Type B pancreatic cell (in vitro differentiated cells): ENCODE measurements around the gene XPNPEP2. TPM values are rescaled to one million over a fixed set of nuclear protein-coding genes. Genes with fewer than 3 reads are reported as not detected.

ENCODE experiments used
- DNase-seq: peaks from one replicate; pipeline ENCODE4 v3.0.0; 2021; ENCODE audit warnings: mixed read lengths; ENCODE audit not compliant: unreplicated experiment; ENCODE audit errors: extremely low spot score
- H3K27ac Mint-ChIP-seq: 2 replicates; pipeline ENCODE4 v1.8.0; 2021; ENCODE audit warnings: mild to moderate bottlenecking, mixed read lengths
- H3K27me3 Mint-ChIP-seq: 2 replicates; pipeline ENCODE4 v1.8.0; 2021; ENCODE audit warnings: mixed read lengths
- H3K36me3 Mint-ChIP-seq: 2 replicates; pipeline ENCODE4 v1.8.0; 2021; ENCODE audit warnings: mixed read lengths
- H3K4me1 Mint-ChIP-seq: one replicate; pipeline ENCODE4 v1.8.0; 2021; ENCODE audit warnings: mixed read lengths; ENCODE audit not compliant: unreplicated experiment
- H3K4me3 Mint-ChIP-seq: 2 replicates; pipeline ENCODE4 v1.8.0; 2021; ENCODE audit warnings: mild to moderate bottlenecking, mixed read lengths
- H3K9me3 Mint-ChIP-seq: 2 replicates; pipeline ENCODE4 v1.8.0; 2021; ENCODE audit warnings: mixed read lengths
- CTCF ChIP-seq: fragments of 200-600 bp; sonication (generic); conservative IDR thresholded peaks from 2 replicates; pipeline ENCODE4 v1.5.0; 2021; ENCODE audit warnings: antibody characterized with exemption, mild to moderate bottlenecking
- total RNA-seq: library from RNA; stranded (reverse); gene quantifications from 2 replicates; pipeline ENCODE4 v1.2.1, GENCODE V29; 2021; ENCODE audit warnings: low replicate concordance

Gene XPNPEP2
- total RNA-seq, 1 donor from 2014 or later: 1.2 TPM

- no peaks in the 10 kb centered on the region for H3K4me1 Mint-ChIP-seq
- peaks cover 3% of the 10 kb centered on the region for H3K36me3 Mint-ChIP-seq
- no peak for TF ChIP-seq CTCF
- H3K9me3 Mint-ChIP-seq: no peaks in the 10 kb centered on the region
- no peak overlapping the region for H3K27ac Mint-ChIP-seq
- DNase-seq: no peak
- H3K27me3 Mint-ChIP-seq: no peaks in the 10 kb centered on the region
- H3K4me3 Mint-ChIP-seq: no peak overlapping the region
Measured at GRCh38 chrX:129795584-129795983, 56.8 kb downstream of the XPNPEP2 start.

GRCh38 chrX:129797251-129797906 is 58.6 kb downstream of the XPNPEP2 start:
- Mint-ChIP-seq H3K4me1 (no peaks in the 10 kb centered on the region), H3K9me3 (no peaks in the 10 kb centered on the region), H3K27me3 (no peaks in the 10 kb centered on the region), H3K4me3 (no peak overlapping the region), H3K27ac (no peak overlapping the region), H3K36me3 (peaks cover 3% of the 10 kb centered on the region)
- no peak for TF ChIP-seq CTCF
- peak; percentile 40 for DNase-seq

GRCh38 chrX:129798456-129798855 is 59.7 kb downstream of the XPNPEP2 start:
- no peak for DNase-seq
- peaks cover 5% of the 10 kb centered on the region for H3K4me1 Mint-ChIP-seq
- H3K4me3 Mint-ChIP-seq: no peak overlapping the region
- H3K27me3 Mint-ChIP-seq: no peaks in the 10 kb centered on the region
- H3K36me3 Mint-ChIP-seq: peaks cover 3% of the 10 kb centered on the region
- no peaks in the 10 kb centered on the region for H3K9me3 Mint-ChIP-seq
- no peak overlapping the region for H3K27ac Mint-ChIP-seq
- TF ChIP-seq CTCF: no peak

- H3K27me3 Mint-ChIP-seq: no peaks in the 10 kb centered on the region
- H3K9me3 Mint-ChIP-seq: no peaks in the 10 kb centered on the region
- H3K36me3 Mint-ChIP-seq: peaks cover 6% of the 10 kb centered on the region
- DNase-seq: no peak
- no peak for TF ChIP-seq CTCF
- H3K4me1 Mint-ChIP-seq: peaks cover 8% of the 10 kb centered on the region
- H3K4me3 Mint-ChIP-seq: no peak overlapping the region
- no peak overlapping the region for H3K27ac Mint-ChIP-seq
Measured at GRCh38 chrX:129798888-129799287, 60.1 kb downstream of the XPNPEP2 start.

- H3K27ac Mint-ChIP-seq: no peak overlapping the region
- DNase-seq: no peak
- H3K4me1 Mint-ChIP-seq: peaks cover 9% of the 10 kb centered on the region
- no peak for TF ChIP-seq CTCF
- no peak overlapping the region for H3K4me3 Mint-ChIP-seq
- peaks cover 6% of the 10 kb centered on the region for H3K36me3 Mint-ChIP-seq
- H3K27me3 Mint-ChIP-seq: no peaks in the 10 kb centered on the region
- no peaks in the 10 kb centered on the region for H3K9me3 Mint-ChIP-seq
Measured at GRCh38 chrX:129800186-129800585, 61.4 kb downstream of the XPNPEP2 start.
